ENCODE results near the gene ASTE1. TPM values are rescaled to one million over a fixed set of nuclear protein-coding genes. Genes with fewer than 3 reads are reported as not detected.
"Not testable (repeated sequence)": the region's sequence is repeated elsewhere in the genome, so short reads cannot be mapped to it uniquely, and the experiment has no call there.

The ASTE1 gene, protein sequence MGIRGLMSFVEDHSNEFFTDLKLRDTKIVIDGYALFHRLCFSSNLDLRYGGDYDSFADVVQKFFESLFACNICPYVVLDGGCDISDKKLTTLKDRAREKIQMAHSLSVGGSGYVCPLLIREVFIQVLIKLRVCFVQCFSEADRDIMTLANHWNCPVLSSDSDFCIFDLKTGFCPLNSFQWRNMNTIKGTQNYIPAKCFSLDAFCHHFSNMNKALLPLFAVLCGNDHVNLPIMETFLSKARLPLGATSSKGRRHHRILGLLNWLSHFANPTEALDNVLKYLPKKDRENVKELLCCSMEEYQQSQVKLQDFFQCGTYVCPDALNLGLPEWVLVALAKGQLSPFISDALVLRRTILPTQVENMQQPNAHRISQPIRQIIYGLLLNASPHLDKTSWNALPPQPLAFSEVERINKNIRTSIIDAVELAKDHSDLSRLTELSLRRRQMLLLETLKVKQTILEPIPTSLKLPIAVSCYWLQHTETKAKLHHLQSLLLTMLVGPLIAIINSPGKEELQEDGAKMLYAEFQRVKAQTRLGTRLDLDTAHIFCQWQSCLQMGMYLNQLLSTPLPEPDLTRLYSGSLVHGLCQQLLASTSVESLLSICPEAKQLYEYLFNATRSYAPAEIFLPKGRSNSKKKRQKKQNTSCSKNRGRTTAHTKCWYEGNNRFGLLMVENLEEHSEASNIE
- 15.0 TPM for polyA plus RNA-seq (ENCODE audit: insufficient read length)
- long read RNA-seq, donor 1, partial matches to known transcripts: 6 of 8 reads
- long read RNA-seq, donor 1, other reads (novel, unspliced or antisense): 0 of 8 reads
- long read RNA-seq, donor 2, partial matches to known transcripts: 0 of 2 reads
- long read RNA-seq, donor 2, other reads (novel, unspliced or antisense): 0 of 2 reads
- long read RNA-seq, donor 3: 0 reads
- long read RNA-seq, donor 4: 0 reads
- long read RNA-seq, donor 5, partial matches to known transcripts: 0 of 1 reads
- long read RNA-seq, donor 5, other reads (novel, unspliced or antisense): 0 of 1 reads
- long read RNA-seq, donor 6, partial matches to known transcripts: 0 of 1 reads
- long read RNA-seq, donor 6, other reads (novel, unspliced or antisense): 0 of 1 reads
- long read RNA-seq, donor 7: 0 reads
- long read RNA-seq, donor 8, partial matches to known transcripts: 0 of 1 reads
- long read RNA-seq, donor 8, other reads (novel, unspliced or antisense): 0 of 1 reads

DNA sequence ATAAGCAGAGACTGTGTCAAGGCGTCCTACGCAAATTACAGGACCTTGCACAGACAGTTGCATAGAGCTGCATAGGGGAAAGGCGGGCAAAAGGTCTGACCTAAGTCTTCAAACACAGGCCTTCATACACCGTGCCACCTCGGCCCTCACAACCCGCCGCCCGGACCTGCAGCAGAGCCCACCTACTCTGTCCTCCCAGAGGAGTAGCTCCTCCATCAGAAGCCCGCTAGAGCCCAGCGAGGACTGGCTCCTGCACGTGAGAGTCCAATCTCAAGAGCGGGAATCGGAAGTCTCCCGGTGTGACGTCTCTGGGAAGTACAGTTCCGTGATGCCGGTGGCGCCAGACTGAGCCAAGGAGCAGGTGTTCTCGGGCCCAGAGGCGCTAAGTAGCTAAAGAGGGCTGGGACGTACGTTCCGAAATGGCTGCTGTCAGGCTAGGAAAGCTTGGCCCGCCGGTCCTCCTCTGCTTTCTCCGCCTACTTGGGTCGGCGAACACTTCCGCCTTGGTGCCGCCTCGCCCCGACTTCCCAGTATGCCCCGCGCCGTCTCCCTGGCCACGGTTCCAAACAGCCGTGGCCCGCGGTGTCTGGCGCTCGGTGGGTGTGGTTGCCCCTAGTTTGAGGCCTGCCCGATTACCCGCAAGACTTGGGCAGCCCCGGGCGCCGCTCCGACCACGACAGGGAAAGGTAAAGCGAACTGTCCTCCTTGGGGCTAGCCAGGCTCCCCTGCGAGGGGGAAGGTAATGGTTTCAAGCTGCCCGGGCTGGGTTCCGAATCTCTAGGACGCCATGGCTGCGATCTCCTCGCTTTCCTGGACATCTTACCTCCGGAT lies at the start of gene ASTE1, which contains the start of gene NEK11:
TSS of gene ASTE1 (minus strand) at position 505 of the 831 bp plus-strand sequence. CDS start 1,519 bp downstream, outside the sequence.
TSS of gene NEK11 (plus strand) at position 557 of the 831 bp plus-strand sequence. CDS start 2,832 bp downstream, outside the sequence.
- peak; percentile 86 for DNase-seq

DNA sequence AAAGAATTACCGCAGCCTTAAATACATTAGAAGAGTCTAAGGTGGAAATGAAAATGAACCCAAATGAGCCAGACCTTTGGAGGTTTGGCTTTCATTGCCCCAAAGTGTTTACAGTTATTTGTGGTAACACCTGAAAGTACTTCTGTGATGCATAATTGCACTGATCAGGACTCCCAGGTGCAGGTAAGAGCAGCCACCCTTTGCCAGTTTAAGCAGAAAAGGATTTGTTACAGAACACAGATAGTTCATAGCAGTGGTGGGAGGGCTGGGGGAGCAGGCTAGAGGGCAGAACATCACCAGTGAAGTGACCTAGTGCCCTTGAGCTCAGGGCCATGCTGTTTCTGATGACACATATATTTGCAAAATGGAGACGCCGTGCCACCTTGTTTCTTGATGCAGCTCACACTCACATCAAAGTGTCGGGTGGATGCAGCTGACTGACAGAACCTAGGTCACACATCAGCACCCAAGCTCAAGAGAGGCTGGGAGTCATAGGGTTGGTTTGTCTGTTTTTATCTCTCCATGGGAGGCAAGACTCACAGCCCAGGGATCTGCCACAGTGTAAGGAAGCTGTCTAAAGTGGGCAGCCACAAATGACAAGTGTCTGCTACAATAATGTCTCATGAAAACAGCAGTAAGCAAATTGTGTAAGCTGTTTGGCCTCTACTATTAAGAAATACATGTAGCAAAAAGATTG lies 49.2 kb upstream of the ASTE1 start:
- DNase-seq: no peak

DNA sequence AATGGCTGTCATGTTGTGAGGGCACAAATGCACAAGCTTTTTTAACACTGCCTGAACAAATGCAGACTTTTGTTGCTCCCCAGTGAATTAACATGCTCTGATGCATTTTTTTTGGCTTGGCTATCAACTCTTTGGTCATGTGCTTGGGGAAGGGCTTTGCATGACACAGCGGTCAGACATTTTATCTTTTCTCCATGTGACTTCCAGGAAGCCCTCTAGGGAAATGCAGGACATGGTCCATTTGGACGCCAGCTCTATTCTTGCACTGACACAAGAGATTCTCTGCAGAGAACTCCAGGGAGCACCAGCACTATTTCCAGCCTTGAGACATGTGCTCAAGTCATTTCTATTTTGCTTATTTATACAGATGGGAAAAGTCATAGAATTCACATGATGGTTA lies 46.2 kb upstream of the ASTE1 start:
- peak; percentile 12 for DNase-seq

DNA sequence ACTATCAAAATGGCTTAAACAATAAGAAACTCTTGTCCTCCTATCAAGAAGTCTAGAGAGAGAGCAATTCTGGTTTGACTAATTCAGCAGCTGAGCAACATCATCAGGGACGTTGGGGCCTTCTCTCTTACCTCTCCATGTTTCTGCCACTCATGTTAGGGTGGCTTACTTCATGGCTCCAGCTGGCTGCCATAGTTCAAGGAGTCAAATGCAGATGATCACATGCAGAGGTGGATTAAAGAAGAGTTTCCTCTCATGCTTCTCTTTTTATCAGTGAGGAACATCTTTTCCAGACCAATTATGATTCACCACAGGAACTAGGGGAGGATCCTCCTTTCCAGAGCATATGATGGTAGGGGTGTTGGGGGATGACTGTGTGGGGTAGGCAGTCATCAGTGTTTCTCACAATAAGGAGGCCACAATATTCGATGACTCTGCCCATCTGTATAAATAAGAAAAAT lies 45.5 kb upstream of the ASTE1 start:
- DNase-seq: no peak

DNA sequence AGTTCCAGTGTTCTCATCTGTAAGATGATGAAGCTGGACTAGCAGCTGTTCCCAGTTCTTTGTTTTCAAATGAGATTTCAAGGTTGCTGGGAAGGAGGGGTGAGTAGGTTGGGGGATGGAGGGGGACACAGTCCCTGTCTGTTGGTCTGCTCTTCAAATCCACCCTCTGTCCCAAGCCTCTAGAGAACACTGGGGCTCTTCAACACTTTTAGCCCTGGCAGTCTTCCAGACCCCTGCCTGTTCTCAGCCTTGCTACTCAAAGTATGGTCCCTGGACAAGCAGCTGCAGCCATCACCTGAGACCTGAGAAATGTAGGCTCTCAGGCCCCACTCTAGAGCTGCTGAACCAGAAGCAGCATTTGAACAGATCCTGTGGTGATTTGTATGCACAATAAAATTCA lies 41.4 kb upstream of the ASTE1 start:
- DNase-seq: no peak

DNA sequence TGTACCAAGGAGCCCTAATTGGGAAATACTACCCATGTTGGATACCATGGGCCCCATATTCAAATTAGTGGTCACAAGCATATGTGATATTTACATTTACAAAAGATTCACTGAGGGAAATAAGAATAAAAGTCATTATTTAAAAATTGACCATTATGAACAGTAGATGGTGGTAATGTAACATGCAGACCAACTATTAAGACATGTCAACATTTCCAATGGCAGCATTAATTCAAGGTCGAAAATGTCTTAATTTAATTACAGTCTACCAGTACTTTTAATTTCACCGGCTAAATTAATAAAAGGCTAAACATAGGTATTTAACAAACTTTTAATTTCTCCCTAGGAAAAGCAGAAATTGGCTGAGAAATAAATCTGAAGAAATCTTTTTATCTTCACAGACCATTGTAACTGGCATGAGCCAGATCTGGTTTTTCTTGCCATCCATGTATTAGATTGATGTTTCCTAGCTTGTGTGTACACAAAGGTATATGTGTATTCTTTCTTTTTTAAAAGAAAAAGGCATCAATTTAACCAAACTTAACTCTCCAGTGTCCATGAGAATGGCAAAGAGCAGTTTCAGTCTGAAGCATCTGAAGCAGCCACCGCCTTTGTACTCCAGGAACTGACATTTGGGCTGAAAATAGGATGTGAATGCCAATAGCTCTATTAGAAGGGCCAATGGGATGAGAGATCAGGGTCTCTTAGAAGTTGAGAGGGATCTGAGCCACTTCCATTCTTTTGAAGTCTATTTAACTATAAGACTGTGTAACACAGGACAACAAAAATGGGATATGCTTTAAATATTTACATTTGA lies 26.6 kb upstream of the ASTE1 start:
- DNase-seq: no peak

DNA sequence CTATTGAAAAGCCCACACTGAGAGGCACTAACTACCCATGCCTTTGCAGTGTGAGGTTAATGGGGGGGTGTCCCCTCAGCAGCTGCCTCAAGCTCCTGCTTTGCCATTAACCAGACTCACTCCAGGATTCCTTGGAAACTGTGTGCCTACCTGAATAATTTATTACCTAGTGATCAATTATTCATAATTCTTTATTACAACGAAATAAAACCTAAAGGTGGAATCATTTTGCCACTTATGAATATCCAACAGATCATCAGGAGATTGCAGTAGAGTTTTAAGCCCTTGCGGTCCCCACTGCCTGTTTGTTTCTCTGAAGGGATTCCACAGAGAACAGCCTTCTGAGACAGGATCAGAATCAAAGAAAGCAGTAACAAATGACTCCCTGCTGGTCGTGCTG lies 23.4 kb upstream of the ASTE1 start:
- DNase-seq: no peak

DNA sequence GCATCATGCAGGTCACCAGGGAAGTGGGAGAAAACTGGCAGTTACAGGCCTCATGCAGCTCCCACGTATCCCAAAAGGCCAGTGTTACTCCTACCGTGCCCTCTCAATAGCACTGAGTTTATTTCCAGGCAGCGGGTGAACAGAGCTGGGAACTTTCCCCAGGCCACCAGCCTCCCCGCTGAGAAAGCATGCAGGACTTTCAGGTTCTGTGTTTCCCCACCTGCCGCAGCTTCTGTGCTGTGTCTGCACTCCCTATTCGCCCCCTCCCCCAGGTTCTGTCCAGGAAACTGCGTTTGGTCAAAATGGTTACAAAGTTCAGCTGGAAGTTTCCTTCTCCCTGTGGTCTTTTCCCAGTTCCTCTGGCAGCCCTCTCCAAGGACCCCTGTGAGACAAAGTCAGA lies 21.4 kb upstream of the ASTE1 start:
- DNase-seq: no peak

DNA sequence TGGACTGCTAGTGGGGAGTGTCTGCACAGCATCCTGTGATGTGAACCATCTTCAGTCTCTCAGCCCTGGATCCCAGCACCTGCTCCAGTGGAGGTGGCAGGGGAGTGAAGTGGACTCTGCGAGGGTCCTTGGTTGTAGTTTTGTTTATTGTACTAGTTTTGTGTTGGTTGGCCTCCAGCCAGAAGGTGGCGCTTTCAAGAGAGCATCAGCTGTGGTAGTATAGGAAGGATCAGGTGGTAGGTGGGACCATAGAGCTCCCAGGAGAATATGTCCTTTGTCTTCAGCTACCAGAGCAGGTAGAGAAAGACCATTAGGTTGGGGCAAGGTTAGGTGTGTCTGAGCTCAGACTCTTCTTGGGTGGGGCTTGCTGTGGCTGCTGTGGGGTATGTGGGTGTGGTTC lies 21.0 kb upstream of the ASTE1 start:
- no peak for DNase-seq

DNA sequence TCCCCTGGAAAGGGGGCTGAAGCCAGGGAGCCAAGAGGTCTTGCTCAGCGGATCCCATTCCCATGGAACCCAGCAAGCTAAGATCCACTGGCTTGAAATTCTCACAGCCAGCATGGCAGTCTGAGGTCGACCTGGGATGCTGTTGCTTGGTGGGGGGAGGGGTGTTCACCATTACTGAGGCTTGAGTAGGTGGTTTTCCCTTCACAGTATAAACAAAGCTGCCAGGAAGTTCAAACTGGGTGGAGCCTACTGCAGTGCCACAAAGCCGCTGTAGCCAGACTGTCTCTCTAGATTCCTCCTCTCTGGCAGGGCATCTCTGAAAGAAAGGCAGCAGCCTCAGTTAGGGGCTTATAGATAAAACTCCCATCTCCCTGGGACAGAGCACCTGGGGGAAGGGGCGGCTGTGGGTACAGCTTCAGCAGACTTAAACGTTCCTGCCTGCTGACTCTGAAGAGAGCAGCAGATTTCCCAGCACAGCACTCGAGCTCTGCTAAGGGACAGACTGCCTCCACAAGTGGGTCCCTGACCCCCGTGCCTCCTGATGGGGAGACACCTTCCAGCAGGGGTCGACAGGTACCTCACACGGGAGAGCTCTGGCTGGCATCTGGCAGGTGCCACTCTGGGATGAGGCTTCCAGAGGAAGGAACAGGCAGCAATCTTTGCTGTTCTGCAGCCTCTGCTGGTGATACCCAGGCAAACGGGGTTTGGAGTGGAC lies 15.8 kb upstream of the ASTE1 start:
- not testable (repeated sequence) for DNase-seq

DNA sequence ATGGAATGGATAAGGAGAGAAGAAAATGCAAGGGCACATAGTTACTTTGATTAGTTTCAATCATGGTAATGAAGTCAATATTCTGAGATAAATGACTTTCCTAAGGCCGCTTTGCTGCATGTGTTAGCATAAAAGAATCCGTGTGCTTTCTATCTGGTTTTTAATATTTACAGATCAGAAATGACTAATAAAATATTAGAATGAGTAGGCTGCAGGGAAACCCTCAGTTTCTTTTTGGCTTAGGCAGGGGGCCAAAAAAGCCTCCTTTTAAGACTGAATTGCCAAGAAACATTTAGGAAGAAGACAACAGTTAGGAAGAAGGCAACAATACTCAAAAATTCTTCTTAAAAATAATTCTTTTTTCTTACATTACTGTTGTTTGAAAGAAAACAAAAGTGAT lies 11.7 kb upstream of the ASTE1 start:
- no peak for DNase-seq

DNA sequence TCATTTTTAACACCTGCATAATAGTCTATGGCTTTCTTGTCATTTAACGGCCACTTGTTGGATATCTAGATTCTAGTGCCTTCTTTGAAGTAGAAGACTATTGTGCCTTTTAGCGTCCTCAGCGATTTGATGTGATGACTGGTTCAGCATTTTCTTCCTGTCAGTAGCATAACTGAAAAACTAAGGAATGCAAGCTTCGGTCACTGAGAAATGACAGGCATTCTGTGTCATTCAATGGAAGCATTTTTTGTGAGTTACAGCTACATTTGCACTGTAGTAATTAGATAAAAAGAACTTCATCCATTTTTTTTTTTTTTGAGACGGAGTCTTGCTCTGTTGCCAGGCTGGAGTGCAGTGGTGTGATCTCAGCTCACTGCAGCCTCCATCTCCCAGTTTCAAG lies 10.4 kb upstream of the ASTE1 start:
- no peak for DNase-seq

DNA sequence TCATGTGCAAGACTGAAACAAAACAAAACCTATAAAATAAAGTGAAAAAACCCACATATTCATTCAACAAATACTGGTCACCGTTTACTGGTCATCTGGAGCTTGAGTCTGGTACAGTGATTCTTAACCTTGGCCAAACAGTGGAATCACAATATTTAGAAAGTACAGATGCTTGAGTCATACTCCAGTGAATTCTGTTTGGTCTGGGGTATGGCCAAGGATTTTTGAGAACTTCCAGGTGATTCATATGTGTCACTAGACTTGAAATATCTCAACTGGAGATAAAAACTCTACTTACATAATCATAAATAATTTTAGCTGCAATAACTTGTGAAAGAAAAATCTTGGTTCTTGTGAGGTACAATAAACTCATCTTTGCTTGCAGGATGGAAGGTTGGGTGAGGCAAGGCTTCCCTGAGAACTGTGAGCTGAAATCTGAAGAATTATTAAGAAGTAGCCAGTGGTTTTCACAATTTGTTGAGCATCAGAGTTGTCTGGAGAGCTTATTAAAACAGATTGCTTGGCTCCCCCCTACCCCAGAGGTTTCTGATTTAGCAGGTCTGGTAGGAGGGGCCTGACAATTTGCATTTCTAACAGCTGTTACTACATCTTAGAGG lies 9.7 kb upstream of the ASTE1 start:
- no peak for DNase-seq

DNA sequence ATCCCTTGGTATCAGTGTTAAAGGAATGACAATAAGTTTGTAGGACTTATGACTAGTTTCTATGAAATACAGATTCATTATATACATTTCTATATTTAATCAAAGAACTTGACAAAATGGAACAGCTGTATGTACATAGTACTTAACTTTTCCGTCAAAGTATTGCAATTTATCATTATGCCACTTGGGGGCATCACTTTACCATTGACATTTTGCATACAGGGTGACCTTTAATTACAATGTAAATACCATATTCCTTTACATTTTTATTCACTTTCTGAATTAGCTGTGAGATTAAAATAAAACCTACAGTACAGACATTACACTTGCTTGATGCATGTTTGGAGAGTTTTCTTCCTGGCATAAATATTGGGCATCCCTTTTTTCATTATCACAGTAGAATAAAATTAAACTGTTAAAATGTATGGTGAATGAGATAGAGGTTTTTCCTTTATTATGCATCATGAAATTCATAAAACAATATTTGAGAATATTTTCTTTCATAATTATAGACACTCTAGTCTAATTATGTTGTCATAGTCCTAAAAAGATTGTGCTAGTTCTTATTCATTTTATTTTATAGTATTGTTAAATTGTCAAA lies 7.0 kb upstream of the ASTE1 start:
- DNase-seq: peak; percentile 28

DNA sequence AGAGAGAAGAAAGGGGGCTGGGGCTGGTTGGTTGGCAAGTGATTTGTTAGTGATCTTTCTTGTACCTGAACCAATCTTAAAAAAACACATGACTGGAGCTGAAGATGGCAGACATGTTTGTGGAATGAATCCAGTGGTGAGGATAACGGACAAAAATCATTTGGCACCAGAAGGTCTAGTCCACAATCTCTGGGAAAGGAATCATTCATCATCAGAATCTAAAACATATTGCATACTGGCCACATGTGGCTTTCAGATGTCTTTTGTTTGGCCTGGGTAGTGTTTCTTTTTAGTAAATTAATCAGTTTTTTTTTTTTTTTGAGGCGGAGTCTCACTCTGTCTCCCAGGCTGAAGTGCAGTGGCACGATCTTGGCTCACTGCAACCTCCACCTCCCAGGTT lies 5.0 kb upstream of the ASTE1 start:
- DNase-seq: no peak

DNA sequence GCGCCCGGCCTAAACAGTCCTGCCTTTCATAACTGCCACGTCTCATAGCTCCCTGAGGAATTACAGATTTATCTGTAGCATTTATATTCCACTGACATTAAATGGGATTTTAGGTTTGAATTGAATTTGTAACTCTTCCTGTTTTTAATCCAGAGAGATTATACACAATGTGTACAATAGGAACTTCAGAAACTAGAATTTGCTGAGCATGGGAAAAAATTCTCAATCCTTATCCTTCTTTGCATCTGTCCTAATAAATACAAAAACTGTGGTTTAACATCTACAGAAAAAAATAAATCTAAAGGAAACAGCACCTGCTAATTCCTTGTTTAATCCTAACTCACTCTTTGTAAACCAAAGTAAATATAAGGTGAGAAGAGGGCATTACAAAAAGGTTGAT lies 2.2 kb upstream of the ASTE1 start:
- no peak for DNase-seq

DNA sequence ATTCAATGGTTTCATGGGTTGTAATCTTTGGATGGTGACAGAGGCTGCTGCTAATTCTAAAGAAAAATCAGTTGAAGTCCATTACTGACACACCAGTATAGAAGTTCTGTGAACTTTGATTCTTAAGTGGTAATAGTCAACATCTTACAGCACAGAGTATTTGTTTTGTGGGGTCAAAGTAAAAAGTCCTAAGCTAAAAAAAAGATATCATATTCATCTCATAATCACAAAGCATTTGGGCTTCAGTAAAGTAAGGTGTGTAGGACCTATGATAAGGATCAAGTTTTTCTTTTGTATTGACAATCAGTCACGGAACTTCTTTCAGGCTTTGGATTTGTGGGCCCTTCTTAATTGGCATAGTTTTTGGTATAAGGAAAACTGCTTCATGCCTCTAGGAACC lies 1.1 kb downstream of the ASTE1 start:
- DNase-seq: no peak

DNA sequence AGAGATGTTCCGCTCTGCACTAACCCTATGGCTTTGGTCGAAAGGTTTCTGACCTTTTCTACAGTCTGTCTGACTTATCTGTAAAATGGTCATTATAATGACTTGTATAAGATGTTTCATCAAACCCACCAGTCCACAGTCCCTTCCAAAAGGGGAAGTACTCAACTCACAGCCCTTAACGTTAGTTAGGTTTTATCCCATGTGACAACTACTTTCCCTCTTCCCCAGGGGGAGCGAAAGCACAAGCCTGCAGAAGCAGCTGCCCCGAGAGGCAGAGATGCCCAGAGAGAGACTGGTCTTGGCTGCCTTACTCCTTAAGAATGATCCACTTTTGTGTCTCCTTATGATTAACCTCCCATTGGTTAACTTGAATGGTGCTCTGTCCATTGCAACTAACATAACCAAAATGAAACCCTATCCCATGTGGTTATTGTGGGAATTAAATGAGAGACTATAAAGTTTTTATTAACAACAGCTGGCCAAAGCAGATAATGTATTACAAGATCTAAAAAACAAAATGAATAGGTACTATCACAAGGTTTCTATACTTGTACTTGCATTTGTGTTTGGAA lies 6.4 kb downstream of the ASTE1 start:
- DNase-seq: no peak
